Naive thymus-derived CD4-positive, alpha-beta T cell (primary cell): ENCODE measurements around the gene CA5A. TPM values are rescaled to one million over a fixed set of nuclear protein-coding genes. Genes with fewer than 3 reads are reported as not detected.
"Not testable (repeated sequence)": the region's sequence is repeated elsewhere in the genome, so short reads cannot be mapped to it uniquely, and the experiment has no call there.

Experiments
- ATAC-seq: fragments of 150-1000 bp; cut with Tn5 transposase; 2 replicates; pipeline ENCODE4 v1.10.0; 2021; ENCODE audit warnings: mild to moderate bottlenecking, moderate library complexity
- CTCF ChIA-PET: fragments of 350-600 bp; sonication (Branson Sonifier 250); formaldehyde crosslinking; loops from one replicate; lab custom pipeline; 2021; ENCODE audit warnings: antibody characterized with exemption; lab: Charles Lee
- POLR2A ChIA-PET: fragments of 350-600 bp; sonication (Branson Sonifier 250); formaldehyde crosslinking; loops from one replicate; lab custom pipeline; 2021; ENCODE audit warnings: antibody characterized with exemption, inconsistent platforms; lab: Charles Lee
- DNase-seq, 9 donors: peaks; one replicate each; pipeline versions ENCODE4 v3.0.0 to v3.0.0-alpha.2; 2020 to 2022; ENCODE audit warnings: mixed read lengths in 1 of 9
- H3K27ac ChIP-seq: one replicate; pipeline ENCODE4 v1.7.0; 2013; ENCODE audit warnings: mild to moderate bottlenecking, low read depth, low read length, moderate library complexity
- H3K27me3 ChIP-seq, 2 donors: one replicate each; pipeline ENCODE4 v1.7.0; 2013; ENCODE audit warnings: low read length in 2 of 2, mild to moderate bottlenecking in 2 of 2, moderate library complexity in 2 of 2; ENCODE audit not compliant: control insufficient read depth in 2 of 2, insufficient read depth in 2 of 2
- H3K36me3 ChIP-seq, 3 experiments: 1 replicate in 2 of 3; 2 replicates in 1 of 3; pipeline ENCODE4 v1.7.0; 2013; ENCODE audit warnings: low read length in 3 of 3, mild to moderate bottlenecking in 3 of 3, moderate library complexity in 1 of 3; ENCODE audit not compliant: insufficient read depth in 3 of 3, control insufficient read depth in 2 of 3
- H3K4me1 ChIP-seq, 2 donors: one replicate each; pipeline ENCODE4 v1.7.0; 2013; ENCODE audit warnings: low read length in 2 of 2, mild to moderate bottlenecking in 2 of 2, moderate library complexity in 1 of 2; ENCODE audit not compliant: control insufficient read depth in 2 of 2, insufficient read depth in 2 of 2
- H3K4me3 ChIP-seq: 2 replicates; pipeline ENCODE4 v1.7.0; 2013; ENCODE audit warnings: mild to moderate bottlenecking, low read length
- H3K9me3 ChIP-seq, 3 experiments: 1 replicate in 2 of 3; 2 replicates in 1 of 3; pipeline ENCODE4 v1.7.0; 2013; ENCODE audit warnings: low read length in 3 of 3; ENCODE audit not compliant: control insufficient read depth in 2 of 3
- H3K27ac Mint-ChIP-seq, 9 donors: one replicate each; pipeline ENCODE4 v1.8.0; 2020 to 2022; ENCODE audit warnings: mixed read lengths in 9 of 9, mild to moderate bottlenecking in 8 of 9, moderate library complexity in 5 of 9, inconsistent platforms in 2 of 9
- H3K27me3 Mint-ChIP-seq, 5 donors: one replicate each; pipeline ENCODE4 v1.8.0; 2021 to 2022; ENCODE audit warnings: mixed read lengths in 5 of 5, mild to moderate bottlenecking in 1 of 5
- H3K36me3 Mint-ChIP-seq, 5 donors: one replicate each; pipeline ENCODE4 v1.8.0; 2020 to 2022; ENCODE audit warnings: mixed read lengths in 5 of 5, mild to moderate bottlenecking in 3 of 5, inconsistent platforms in 1 of 5
- H3K4me1 Mint-ChIP-seq, 7 donors: one replicate each; pipeline ENCODE4 v1.8.0; 2020 to 2022; ENCODE audit warnings: mixed read lengths in 7 of 7, mild to moderate bottlenecking in 3 of 7, inconsistent platforms in 1 of 7
- H3K4me3 Mint-ChIP-seq, 10 donors: one replicate each; pipeline ENCODE4 v1.8.0; 2020 to 2022; ENCODE audit warnings: mild to moderate bottlenecking in 10 of 10, mixed read lengths in 10 of 10, moderate library complexity in 6 of 10, inconsistent platforms in 2 of 10
- H3K9me3 Mint-ChIP-seq, 11 donors: one replicate each; pipeline ENCODE4 v1.8.0; 2020 to 2022; ENCODE audit warnings: mixed read lengths in 11 of 11, mild to moderate bottlenecking in 4 of 11, inconsistent platforms in 1 of 11, moderate library complexity in 1 of 11
- intact Hi-C, 2 donors: fragments of 100-400 bp; cut with micrococcal nuclease; formaldehyde crosslinking; loops; one replicate each; pipeline ENCODE4 v1.15.1; 2023
- polyA plus RNA-seq, 2 donors: library from polyadenylated mRNA; unstranded; fragments of 300-500 nt; fragmentation: Illumina TruSeq; gene quantifications; one replicate each; pipeline ENCODE4 v1.2.3, GENCODE V29; 2021
- total RNA-seq, 6 experiments: library from RNA in 5 of 6; stranded (reverse) in 5 of 6; gene quantifications; 1 replicate in 5 of 6; 2 replicates in 1 of 6; pipeline ENCODE4 v1.2.3 and lab custom pipeline; 2021 to 2026

The CA5A gene
- total and polyA plus RNA-seq, 7 experiments from 2014 or later: not detected

DNA sequence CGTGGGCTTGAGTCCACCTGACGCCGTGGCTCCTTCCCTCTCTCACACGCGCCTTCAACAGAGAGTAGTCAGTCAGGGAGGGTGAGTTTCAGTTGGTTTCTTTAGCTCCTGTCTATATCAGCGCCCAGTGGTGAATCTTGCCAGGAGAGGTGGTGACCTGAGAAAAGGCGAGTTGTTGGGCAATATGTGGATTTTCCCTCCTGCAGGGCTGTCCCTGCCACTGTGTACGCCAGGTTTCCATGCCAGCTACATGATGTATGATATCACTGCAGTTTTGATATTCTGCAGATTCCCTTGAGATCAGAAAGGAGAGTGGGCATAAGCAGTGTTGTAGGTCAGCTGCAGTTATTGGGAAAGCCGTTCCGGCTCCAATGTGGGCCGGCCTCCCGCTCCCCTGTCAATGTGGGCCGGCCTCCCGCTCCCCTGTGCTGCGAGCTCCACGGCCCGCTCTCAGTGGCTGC, 46.3 kb upstream of the CA5A start:
- no peak overlapping the region for H3K27ac ChIP-seq
- ChIA-PET POLR2A (no interaction called here), CTCF (no interaction called here)
- no peaks in the 10 kb centered on the region for H3K27me3 ChIP-seq
- H3K4me3 ChIP-seq: no peak overlapping the region
- H3K27ac Mint-ChIP-seq: peak overlapping the region in 1 of 9 donors; percentile 34
- intact Hi-C loops: no loop called here
- no peak overlapping the region for H3K4me3 Mint-ChIP-seq
- H3K36me3 ChIP-seq: peaks cover 0 to 44% (median 5%) of the 10 kb centered on the region in 3 experiments
- peaks cover 0 to 15% of the 10 kb centered on the region in 2 donors for H3K4me1 ChIP-seq
- ATAC-seq (no peak), DNase-seq (no peak)
- peaks cover 7 to 59% (median 18%) of the 10 kb centered on the region in 5 donors for H3K36me3 Mint-ChIP-seq
- no peaks in the 10 kb centered on the region for H3K9me3 Mint-ChIP-seq
- H3K4me1 Mint-ChIP-seq: peaks cover 10 to 61% (median 33%) of the 10 kb centered on the region in 7 donors
- H3K9me3 ChIP-seq: no peaks in the 10 kb centered on the region
- no peaks in the 10 kb centered on the region for H3K27me3 Mint-ChIP-seq

GRCh38 chr16:87981376-87981775, 45.0 kb upstream of the CA5A start:
- H3K36me3 Mint-ChIP-seq: peaks cover 7 to 61% (median 22%) of the 10 kb centered on the region in 5 donors
- H3K4me3 Mint-ChIP-seq: peak overlapping the region in 4 of 10 donors; percentile 26 to 66 (median 44)
- H3K27me3 ChIP-seq, H3K9me3 Mint-ChIP-seq, intact Hi-C loops, POLR2A ChIA-PET, H3K27ac ChIP-seq, H3K9me3 ChIP-seq, H3K4me3 ChIP-seq, CTCF ChIA-PET, H3K27me3 Mint-ChIP-seq: not testable (repeated sequence)
- Histone ChIP-seq H3K4me1 (peaks cover 0 to 15% of the 10 kb centered on the region in 2 donors), H3K36me3 (peaks cover 0 to 45% (median 5%) of the 10 kb centered on the region in 3 experiments)
- H3K27ac Mint-ChIP-seq: peak overlapping the region in 7 of 9 donors; percentile 38 to 87 (median 65)
- DNase-seq: peak in 7 of 9 donors; percentile 24 to 51 (median 27)
- peak; percentile 45 for ATAC-seq
- peaks cover 10 to 63% (median 33%) of the 10 kb centered on the region in 7 donors for H3K4me1 Mint-ChIP-seq

DNA sequence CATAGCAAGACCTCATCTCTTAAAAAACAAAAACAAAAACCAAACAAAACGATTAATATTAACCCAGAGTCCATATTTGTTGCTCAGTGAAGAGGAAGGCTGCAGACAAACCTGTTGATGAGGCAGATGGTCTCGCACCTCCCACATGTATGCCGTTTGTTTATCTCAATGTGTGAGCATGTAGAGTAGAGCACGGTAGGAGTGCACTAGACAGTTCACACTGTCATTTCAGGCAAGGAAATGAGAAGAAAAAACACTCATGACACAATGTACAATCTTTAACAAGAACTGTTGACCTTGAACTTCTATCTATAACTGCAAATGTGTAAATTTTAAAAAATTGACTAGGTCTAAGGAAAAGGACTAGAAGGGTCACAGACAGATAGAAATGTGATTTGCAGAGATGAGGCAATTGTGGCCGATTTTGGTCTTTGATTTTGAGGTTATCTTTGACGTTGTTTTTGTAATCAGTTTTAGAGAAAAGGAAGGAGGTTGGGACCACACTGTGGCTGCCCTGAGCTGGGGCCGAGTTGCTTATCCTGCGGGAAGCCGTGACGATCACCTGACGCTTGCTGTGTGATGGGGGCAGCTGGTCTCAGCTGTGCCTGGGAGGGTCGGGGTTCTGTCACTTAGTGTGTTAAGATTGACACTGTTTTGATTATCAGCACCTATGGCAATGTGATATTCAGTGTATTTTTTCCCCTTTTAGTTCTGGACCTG, 43.7 kb upstream of the CA5A start:
- Mint-ChIP-seq H3K4me1 (peaks cover 10 to 68% (median 33%) of the 10 kb centered on the region in 7 donors), H3K27ac (peak overlapping the region in 8 of 9 donors; percentile 9 to 62 (median 42)), H3K4me3 (peak overlapping the region in 1 of 10 donors; percentile 33), H3K36me3 (peaks cover 7 to 63% (median 34%) of the 10 kb centered on the region in 5 donors)
- ATAC-seq: peak; percentile 51
- peaks cover 0 to 45% (median 5%) of the 10 kb centered on the region in 3 experiments for H3K36me3 ChIP-seq
- H3K9me3 Mint-ChIP-seq, H3K27me3 ChIP-seq, H3K9me3 ChIP-seq, H3K4me3 ChIP-seq, CTCF ChIA-PET, DNase-seq, intact Hi-C loops, H3K27ac ChIP-seq, H3K27me3 Mint-ChIP-seq, POLR2A ChIA-PET: not testable (repeated sequence)
- peaks cover 0 to 15% of the 10 kb centered on the region in 2 donors for H3K4me1 ChIP-seq

DNA sequence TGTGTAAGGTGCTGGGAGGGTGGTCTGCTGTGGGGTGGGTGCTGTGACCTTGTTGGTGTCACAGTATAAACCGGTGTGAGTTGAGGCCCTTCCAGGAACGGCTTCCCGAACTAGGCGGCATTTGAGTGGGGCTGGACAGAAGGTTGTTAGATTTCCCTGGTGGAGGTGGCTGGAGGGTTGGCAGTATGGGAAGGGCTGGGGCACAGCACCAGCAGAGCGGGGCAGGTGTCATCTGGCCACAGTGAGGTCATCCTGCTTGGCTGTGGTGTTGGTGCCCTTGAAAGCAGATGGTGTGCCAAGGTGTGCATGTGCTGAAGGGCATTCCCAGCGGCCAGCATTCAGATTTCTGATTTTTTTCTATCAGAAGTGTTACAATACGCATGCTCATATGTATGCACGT, 43.0 kb upstream of the CA5A start:
- ChIA-PET POLR2A (no interaction called here), CTCF (no interaction called here)
- peaks cover 11 to 66% (median 35%) of the 10 kb centered on the region in 7 donors for H3K4me1 Mint-ChIP-seq
- H3K4me3 Mint-ChIP-seq: no peak overlapping the region
- ATAC-seq: no peak
- peaks cover 4 to 59% (median 32%) of the 10 kb centered on the region in 5 donors for H3K36me3 Mint-ChIP-seq
- no peaks in the 10 kb centered on the region for H3K27me3 Mint-ChIP-seq
- no peaks in the 10 kb centered on the region for H3K9me3 Mint-ChIP-seq
- Histone ChIP-seq H3K27ac (no peak overlapping the region), H3K9me3 (no peaks in the 10 kb centered on the region), H3K4me1 (peaks cover 0 to 15% of the 10 kb centered on the region in 2 donors), H3K36me3 (peaks cover 0 to 42% (median 5%) of the 10 kb centered on the region in 3 experiments), H3K27me3 (no peaks in the 10 kb centered on the region), H3K4me3 (no peak overlapping the region)
- intact Hi-C loops: no loop called here
- H3K27ac Mint-ChIP-seq: peak overlapping the region in 3 of 9 donors; percentile 26 to 87 (median 48)
- no peak for DNase-seq

DNA sequence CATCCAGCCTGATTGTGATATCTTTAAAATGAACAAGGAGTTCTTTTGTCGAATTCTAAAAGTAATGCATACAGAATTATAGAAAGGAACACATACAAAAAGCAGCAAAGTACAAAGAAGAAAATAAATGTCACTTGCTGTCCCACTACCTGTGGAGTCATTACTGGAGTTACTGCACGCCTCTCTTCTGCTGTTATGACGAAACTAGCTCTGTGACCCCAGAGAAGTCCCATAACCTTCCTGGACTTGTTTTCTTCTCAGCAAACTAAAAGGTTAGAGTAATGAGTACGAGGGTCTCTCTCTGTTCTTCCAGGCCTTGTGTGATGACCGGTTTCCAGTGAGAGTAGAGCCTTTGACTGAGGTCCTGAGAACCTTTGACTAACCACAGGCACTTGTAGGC, 41.8 kb upstream of the CA5A start:
- ChIA-PET POLR2A (no interaction called here), CTCF (no interaction called here)
- Histone ChIP-seq H3K4me1 (peaks cover 0 to 15% of the 10 kb centered on the region in 2 donors), H3K36me3 (peaks cover 0 to 36% (median 5%) of the 10 kb centered on the region in 3 experiments), H3K4me3 (no peak overlapping the region), H3K27me3 (no peaks in the 10 kb centered on the region), H3K27ac (no peak overlapping the region), H3K9me3 (no peaks in the 10 kb centered on the region)
- no peaks in the 10 kb centered on the region for H3K27me3 Mint-ChIP-seq
- DNase-seq (peak in 1 of 9 donors; percentile 13), ATAC-seq (no peak)
- H3K4me1 Mint-ChIP-seq: peaks cover 15 to 65% (median 45%) of the 10 kb centered on the region in 7 donors
- intact Hi-C loops: no loop called here
- no peak overlapping the region for H3K4me3 Mint-ChIP-seq
- no peak overlapping the region for H3K27ac Mint-ChIP-seq
- peaks cover 5 to 57% (median 32%) of the 10 kb centered on the region in 5 donors for H3K36me3 Mint-ChIP-seq
- peaks cover 0 to 3% (median 0%) of the 10 kb centered on the region in 11 donors for H3K9me3 Mint-ChIP-seq

- Histone ChIP-seq H3K4me1 (peaks cover 0 to 9% of the 10 kb centered on the region in 2 donors), H3K27ac (no peak overlapping the region), H3K4me3 (no peak overlapping the region), H3K27me3 (no peaks in the 10 kb centered on the region), H3K36me3 (peaks cover 0 to 21% (median 5%) of the 10 kb centered on the region in 3 experiments), H3K9me3 (peaks cover 0 to 2% (median 0%) of the 10 kb centered on the region in 3 experiments)
- Mint-ChIP-seq H3K27me3 (no peaks in the 10 kb centered on the region), H3K4me3 (no peak overlapping the region), H3K9me3 (peaks cover 4 to 16% (median 12%) of the 10 kb centered on the region in 11 donors), H3K36me3 (peaks cover 17 to 57% (median 43%) of the 10 kb centered on the region in 5 donors), H3K4me1 (peaks cover 21 to 63% (median 54%) of the 10 kb centered on the region in 7 donors), H3K27ac (peak overlapping the region in 2 of 9 donors; percentile 22 to 74)
- ChIA-PET CTCF (no interaction called here), POLR2A (no interaction called here)
- DNase-seq: no peak
- no peak for ATAC-seq
- intact Hi-C loops: no loop called here
Measured at GRCh38 chr16:87976665-87977064, 40.3 kb upstream of the CA5A start.
